Mesenchymal stem cell (in vitro differentiated cells and primary cell): ENCODE data around the gene DNAJC8. TPM values are rescaled to one million over a fixed set of nuclear protein-coding genes. Genes with fewer than 3 reads are reported as not detected.
A peak's percentile ranks its signal among the peaks of the same experiment; 100 is the strongest.

Experiments used
- DNase-seq: peaks from one replicate; pipeline ENCODE4 v3.0.0-alpha.2; 2013
- H2AFZ ChIP-seq: one replicate; pipeline ENCODE4 v1.6.1; 2013; ENCODE audit warnings: low read depth, mild to moderate bottlenecking, control low read depth, inconsistent platforms, low read length, moderate library complexity
- H2AK5ac ChIP-seq: 2 replicates; pipeline ENCODE4 v1.6.1; 2013; ENCODE audit warnings: low read length, moderate library complexity, mild to moderate bottlenecking, inconsistent platforms; ENCODE audit not compliant: severe bottlenecking
- H2BK120ac ChIP-seq: one replicate; pipeline ENCODE4 v1.6.1; 2013; ENCODE audit warnings: low read depth, mild to moderate bottlenecking, inconsistent platforms, low read length, moderate library complexity
- H2BK12ac ChIP-seq, 2 experiments: one replicate each; pipeline ENCODE4 v1.6.1; 2013; ENCODE audit warnings: inconsistent platforms in 2 of 2, low read length in 2 of 2, mild to moderate bottlenecking in 2 of 2, moderate library complexity in 2 of 2, control low read depth in 1 of 2
- H2BK15ac ChIP-seq: one replicate; pipeline ENCODE4 v1.6.1; 2013; ENCODE audit warnings: mild to moderate bottlenecking, low read depth, inconsistent platforms; ENCODE audit not compliant: poor library complexity, severe bottlenecking
- H2BK5ac ChIP-seq: 2 replicates; pipeline ENCODE4 v1.6.1; 2013; ENCODE audit warnings: low read depth, mild to moderate bottlenecking, low read length, control low read depth, inconsistent platforms; ENCODE audit not compliant: poor library complexity, severe bottlenecking
- H3K14ac ChIP-seq, 2 experiments: one replicate each; pipeline ENCODE4 v1.6.1; 2013; ENCODE audit warnings: inconsistent platforms in 2 of 2, low read length in 2 of 2, control low read depth in 1 of 2, mild to moderate bottlenecking in 1 of 2, moderate library complexity in 1 of 2
- H3K18ac ChIP-seq, 2 experiments: one replicate each; pipeline ENCODE4 v1.6.1; 2013; ENCODE audit warnings: inconsistent platforms in 2 of 2, low read length in 2 of 2, control low read depth in 1 of 2, low read depth in 1 of 2, mild to moderate bottlenecking in 1 of 2
- H3K23ac ChIP-seq, 2 experiments: one replicate each; pipeline ENCODE4 v1.6.1; 2013; ENCODE audit warnings: inconsistent platforms in 2 of 2, low read length in 2 of 2, mild to moderate bottlenecking in 2 of 2, moderate library complexity in 2 of 2, control low read depth in 1 of 2
- H3K27ac ChIP-seq: 2 replicates; pipeline ENCODE4 v1.5.1; 2013; ENCODE audit warnings: mild to moderate bottlenecking, moderate library complexity, low read length, control low read depth, inconsistent platforms; ENCODE audit not compliant: poor library complexity, severe bottlenecking
- H3K27me3 ChIP-seq, 2 experiments: 2 replicates each; pipeline versions ENCODE4 v1.6.1 to v1.7.0; 2013; ENCODE audit warnings: low read length in 2 of 2, mild to moderate bottlenecking in 2 of 2, moderate library complexity in 2 of 2, control low read depth in 1 of 2, inconsistent platforms in 1 of 2; ENCODE audit not compliant: control insufficient read depth in 1 of 2, insufficient read depth in 1 of 2
- H3K36me3 ChIP-seq, 2 experiments: 2 replicates each; pipeline versions ENCODE4 v1.6.1 to v1.7.0; 2013; ENCODE audit warnings: low read length in 2 of 2, control low read depth in 1 of 2, inconsistent platforms in 1 of 2, low read depth in 1 of 2, mild to moderate bottlenecking in 1 of 2; ENCODE audit not compliant: insufficient read depth in 2 of 2, control insufficient read depth in 1 of 2
- H3K4ac ChIP-seq, 2 experiments: one replicate each; pipeline ENCODE4 v1.6.1; 2013; ENCODE audit warnings: inconsistent platforms in 2 of 2, low read length in 2 of 2, mild to moderate bottlenecking in 2 of 2, moderate library complexity in 2 of 2, control low read depth in 1 of 2, low read depth in 1 of 2
- H3K4me1 ChIP-seq: 2 replicates; pipeline ENCODE4 v1.6.1; 2013; ENCODE audit warnings: low read depth, low read length, control low read depth; ENCODE audit not compliant: control insufficient read depth, insufficient read depth
- H3K4me2 ChIP-seq: 2 replicates; pipeline ENCODE4 v1.6.1; 2013; ENCODE audit warnings: low read length, mild to moderate bottlenecking, inconsistent platforms; ENCODE audit not compliant: poor library complexity, severe bottlenecking
- H3K4me3 ChIP-seq, 2 experiments: 2 replicates each; pipeline versions ENCODE4 v1.5.1 to v1.7.0; 2013; ENCODE audit warnings: low read length in 2 of 2, mild to moderate bottlenecking in 2 of 2, control low read depth in 1 of 2, low read depth in 1 of 2; ENCODE audit not compliant: insufficient read depth in 1 of 2
- H3K79me1 ChIP-seq: replicated peaks from 2 replicates; pipeline ENCODE4 v1.6.1; 2013; ENCODE audit warnings: mild to moderate bottlenecking, control low read depth, low read length, inconsistent platforms; ENCODE audit not compliant: poor library complexity, severe bottlenecking
- H3K9ac ChIP-seq: 2 replicates; pipeline ENCODE4 v1.7.0; 2013; ENCODE audit warnings: mild to moderate bottlenecking, low read length, moderate library complexity
- H3K9me3 ChIP-seq: 2 replicates; pipeline ENCODE4 v1.7.0; 2013; ENCODE audit warnings: mild to moderate bottlenecking, low read length; ENCODE audit not compliant: control insufficient read depth
- H4K8ac ChIP-seq: one replicate; pipeline ENCODE4 v1.6.1; 2013; ENCODE audit warnings: inconsistent platforms, mild to moderate bottlenecking, low read length, moderate library complexity
- H4K91ac ChIP-seq: one replicate; pipeline ENCODE4 v1.6.1; 2013; ENCODE audit warnings: mild to moderate bottlenecking, low read length, inconsistent platforms
- WGBS: methylation state at CpG from one replicate; pipeline ENCODE4 v1.1.7; 2013; ENCODE audit warnings: mixed read lengths; 5-methylcytosine and 5-hydroxymethylcytosine counted together
- polyA plus RNA-seq, 2 experiments: library from polyadenylated mRNA; stranded (reverse); fragments of 200-250 nt; gene quantifications; one replicate each; pipeline ENCODE4 v1.2.3, GENCODE V29; 2013

Gene DNAJC8, protein sequence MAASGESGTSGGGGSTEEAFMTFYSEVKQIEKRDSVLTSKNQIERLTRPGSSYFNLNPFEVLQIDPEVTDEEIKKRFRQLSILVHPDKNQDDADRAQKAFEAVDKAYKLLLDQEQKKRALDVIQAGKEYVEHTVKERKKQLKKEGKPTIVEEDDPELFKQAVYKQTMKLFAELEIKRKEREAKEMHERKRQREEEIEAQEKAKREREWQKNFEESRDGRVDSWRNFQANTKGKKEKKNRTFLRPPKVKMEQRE
- 128 TPM for polyA plus RNA-seq (2013, experiment 1 of 2)
- polyA plus RNA-seq (2013, experiment 2 of 2), result 125 TPM

- Histone ChIP-seq H3K9me3 (no peaks in the 10 kb centered on the region), H3K9ac (peak within 1 kb of the TSS; percentile 95), H3K4me3 (peak within 1 kb of the TSS; percentile 98), H3K79me1 (peaks cover 6% of the 10 kb centered on the region), H3K27ac (peak within 1 kb of the TSS; percentile 61), H4K8ac (peak within 1 kb of the TSS; percentile 98), H3K27me3 (no peaks in the 10 kb centered on the region), H3K18ac (peak within 1 kb of the TSS; percentile 64 to 90), H2BK15ac (peak within 1 kb of the TSS; percentile 26), H3K23ac (no peak within 1 kb of the TSS), H2AK5ac (peak within 1 kb of the TSS; percentile 35), H3K36me3 (peaks cover 7 to 30% of the 10 kb centered on the region in 2 experiments), H2BK12ac (peak within 1 kb of the TSS in 1 of 2 experiments; percentile 15), H3K4ac (peak within 1 kb of the TSS; percentile 66 to 82), H3K4me1 (peaks cover 17% of the 10 kb centered on the region), H2AFZ (peak within 1 kb of the TSS; percentile 65), H2BK120ac (no peak within 1 kb of the TSS), H3K14ac (peak within 1 kb of the TSS in 1 of 2 experiments; percentile 91), H3K4me2 (peak within 1 kb of the TSS; percentile 76), H2BK5ac (no peak within 1 kb of the TSS), H4K91ac (no peak within 1 kb of the TSS)
- peak; percentile 90 for DNase-seq
- under 1% methylated on average over 34 of the region's 40 CpGs for WGBS
Measured at GRCh38 chr1:28232558-28233263, at the start of gene DNAJC8. Gene DNAJC8 (minus strand): TSS chr1:28233029. CDS start chr1:28232998, 31 bp downstream.

- Histone ChIP-seq H4K91ac (no peak overlapping the region), H2BK120ac (no peak overlapping the region), H2BK12ac (no peak overlapping the region), H3K27me3 (no peaks in the 10 kb centered on the region), H3K4me2 (no peak overlapping the region), H3K79me1 (peaks cover 17% of the 10 kb centered on the region), H2BK5ac (no peak overlapping the region), H3K4me3 (no peak overlapping the region), H2AK5ac (no peak overlapping the region), H3K27ac (no peak overlapping the region), H3K4ac (no peak overlapping the region), H3K14ac (no peak overlapping the region), H3K4me1 (peaks cover 4% of the 10 kb centered on the region), H3K36me3 (peaks cover 61 to 71% of the 10 kb centered on the region in 2 experiments), H2AFZ (no peak overlapping the region), H3K9me3 (no peaks in the 10 kb centered on the region), H3K18ac (no peak overlapping the region), H3K23ac (no peak overlapping the region), H3K9ac (no peak overlapping the region), H4K8ac (no peak overlapping the region), H2BK15ac (no peak overlapping the region)
- 95% methylated on average over 14 of the region's 14 CpGs for WGBS
- DNase-seq, result no peak
Measured at GRCh38 chr1:28281608-28282425, 49.0 kb upstream of the DNAJC8 start.

- WGBS, result 97% methylated on average over 5 of the region's 5 CpGs
- no peak overlapping the region for H3K18ac ChIP-seq
- H3K9ac ChIP-seq, result no peak overlapping the region
- no peak overlapping the region for H2BK15ac ChIP-seq
- peaks cover 69 to 74% of the 10 kb centered on the region in 2 experiments for H3K36me3 ChIP-seq
- no peak overlapping the region for H3K4ac ChIP-seq
- H3K27ac ChIP-seq, result no peak overlapping the region
- H3K27me3 ChIP-seq, result no peaks in the 10 kb centered on the region
- H3K9me3 ChIP-seq, result no peaks in the 10 kb centered on the region
- no peak overlapping the region for H2BK12ac ChIP-seq
- H2AFZ ChIP-seq, result no peak overlapping the region
- H4K91ac ChIP-seq, result no peak overlapping the region
- no peak overlapping the region for H2BK120ac ChIP-seq
- no peak overlapping the region for H4K8ac ChIP-seq
- H2BK5ac ChIP-seq, result no peak overlapping the region
- H3K79me1 ChIP-seq, result peaks cover 17% of the 10 kb centered on the region
- H3K14ac ChIP-seq, result no peak overlapping the region
- no peak overlapping the region for H3K23ac ChIP-seq
- no peak overlapping the region for H3K4me2 ChIP-seq
- DNase-seq, result no peak
- peaks cover 4% of the 10 kb centered on the region for H3K4me1 ChIP-seq
- H2AK5ac ChIP-seq, result no peak overlapping the region
- no peak overlapping the region for H3K4me3 ChIP-seq
Measured at GRCh38 chr1:28280977-28281381, 48.1 kb upstream of the DNAJC8 start.
